Hepatocyte (in vitro differentiated cells): Measurements from ENCODE around the gene JAG2. TPM values are rescaled to one million over a fixed set of nuclear protein-coding genes. Genes with fewer than 3 reads are reported as not detected.

Source experiments
- DNase-seq: peaks from one replicate; pipeline ENCODE4 v3.0.0-alpha.2; 2016; ENCODE audit warnings: low spot score
- H2AFZ ChIP-seq: fragments of 200-600 bp; sonication (generic); 2 replicates; pipeline ENCODE4 v1.6.0; 2016; ENCODE audit warnings: antibody characterized with exemption, mild to moderate bottlenecking
- H3K27ac ChIP-seq: fragments of 200-600 bp; sonication (generic); 2 replicates; pipeline ENCODE4 v1.5.1; 2016; ENCODE audit warnings: mild to moderate bottlenecking
- H3K27me3 ChIP-seq: fragments of 200-600 bp; sonication (generic); 2 replicates; pipeline ENCODE4 v1.6.1; 2016
- H3K36me3 ChIP-seq: fragments of 200-600 bp; sonication (generic); replicated peaks from 2 replicates; pipeline ENCODE4 v1.5.1; 2016; ENCODE audit warnings: low read depth; ENCODE audit not compliant: insufficient read depth
- H3K4me1 ChIP-seq: fragments of 200-600 bp; sonication (generic); 2 replicates; pipeline ENCODE4 v1.5.1; 2016; ENCODE audit warnings: mild to moderate bottlenecking, moderate library complexity; ENCODE audit not compliant: insufficient read depth
- H3K4me2 ChIP-seq: fragments of 200-600 bp; sonication (generic); 2 replicates; pipeline ENCODE4 v1.6.0; 2016
- H3K4me3 ChIP-seq: fragments of 200-600 bp; sonication (generic); 2 replicates; pipeline ENCODE4 v1.5.1; 2016; ENCODE audit warnings: mild to moderate bottlenecking
- H3K79me2 ChIP-seq: fragments of 200-600 bp; sonication (generic); 2 replicates; pipeline ENCODE4 v1.6.0; 2017; ENCODE audit warnings: mild to moderate bottlenecking
- H3K9me2 ChIP-seq: fragments of 200-600 bp; sonication (generic); replicated peaks from 2 replicates; pipeline ENCODE4 v1.6.0; 2017; ENCODE audit warnings: mild to moderate bottlenecking; ENCODE audit not compliant: insufficient read depth
- H3K9me3 ChIP-seq: fragments of 200-600 bp; sonication (generic); 2 replicates; pipeline ENCODE4 v1.5.1; 2016; ENCODE audit warnings: low read depth, mild to moderate bottlenecking
- H4K20me1 ChIP-seq: fragments of 200-600 bp; sonication (generic); 2 replicates; pipeline ENCODE4 v1.6.0; 2016; ENCODE audit warnings: mild to moderate bottlenecking; ENCODE audit not compliant: insufficient read depth, poor library complexity, severe bottlenecking
- EZH2 ChIP-seq: fragments of 200-600 bp; sonication (generic); IDR thresholded peaks from 2 replicates; pipeline ENCODE4 v1.6.1; 2016; ENCODE audit warnings: antibody characterized with exemption, mild to moderate bottlenecking, borderline replicate concordance
- EZH2phosphoT487 ChIP-seq: fragments of 200-600 bp; sonication (generic); IDR thresholded peaks from one replicate; pipeline ENCODE4 v1.6.1; 2018; ENCODE audit warnings: antibody characterized with exemption, mild to moderate bottlenecking, low read depth, moderate library complexity; ENCODE audit not compliant: unreplicated experiment, severe bottlenecking
- WGBS: methylation state at CpG from one replicate; pipeline ENCODE4 v1.1.6; 2016; ENCODE audit warnings: low lambda C conversion rate; ENCODE audit errors: missing lambda C conversion rate; 5-methylcytosine and 5-hydroxymethylcytosine counted together
- polyA plus RNA-seq: library from polyadenylated mRNA; unstranded; fragments of >200 nt; fragmentation: Nextera tagmentation; extraction: Ambion mirVana; gene quantifications from 2 replicates; pipeline ENCODE4 v1.2.1, GENCODE V29; 2016
- total RNA-seq: library from RNA; depleted of rRNA; stranded (reverse); fragments of >200 nt; gene quantifications from 2 replicates; pipeline ENCODE4 v1.2.3, GENCODE V29; 2014
- TF ChIP-seq, protein P1 (sequence below): fragments of 200-600 bp; sonication (generic); IDR thresholded peaks from 2 replicates; pipeline ENCODE4 v1.5.1; 2016; ENCODE audit warnings: antibody characterized with exemption, mild to moderate bottlenecking; ENCODE audit not compliant: poor library complexity

The JAG2 gene
- total RNA-seq (2.0 and 6.1 TPM in 2 replicates), polyA plus RNA-seq (4.1 and 4.8 TPM in 2 replicates)

DNA sequence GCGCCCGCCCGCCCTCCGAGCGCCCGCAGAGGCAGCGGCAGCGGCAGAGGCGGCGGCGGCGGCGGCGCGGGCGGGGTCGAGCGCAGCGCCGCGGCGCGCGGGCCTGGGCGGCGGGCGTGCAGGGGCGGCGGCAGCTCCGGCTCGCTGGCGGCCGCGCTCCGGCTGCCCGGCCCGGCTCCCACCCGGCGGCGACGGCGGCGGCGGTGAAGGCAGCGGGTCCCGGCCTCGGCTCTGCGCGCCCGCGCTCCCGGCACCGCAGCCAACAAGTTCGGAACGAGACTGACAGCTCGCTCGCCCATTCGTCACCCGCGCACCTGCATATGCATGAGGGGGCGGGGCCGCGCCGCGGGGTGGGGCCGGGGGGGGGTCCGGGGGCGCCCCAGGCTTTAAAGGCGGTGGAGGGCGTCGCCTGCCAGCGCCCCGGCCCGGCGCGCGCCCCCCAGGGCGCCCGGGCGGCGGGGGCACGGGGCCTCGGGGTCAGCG, at the start of gene JAG2:
Gene JAG2 (minus strand): TSS at position 281 of the 483 bp plus-strand sequence. CDS start 356 bp downstream, outside the sequence.
- DNase-seq, result peak; percentile 56
- TF ChIP-seq EZH2 (no peak), EZH2phosphoT487 (no peak)
- TF ChIP-seq, protein P1, sequence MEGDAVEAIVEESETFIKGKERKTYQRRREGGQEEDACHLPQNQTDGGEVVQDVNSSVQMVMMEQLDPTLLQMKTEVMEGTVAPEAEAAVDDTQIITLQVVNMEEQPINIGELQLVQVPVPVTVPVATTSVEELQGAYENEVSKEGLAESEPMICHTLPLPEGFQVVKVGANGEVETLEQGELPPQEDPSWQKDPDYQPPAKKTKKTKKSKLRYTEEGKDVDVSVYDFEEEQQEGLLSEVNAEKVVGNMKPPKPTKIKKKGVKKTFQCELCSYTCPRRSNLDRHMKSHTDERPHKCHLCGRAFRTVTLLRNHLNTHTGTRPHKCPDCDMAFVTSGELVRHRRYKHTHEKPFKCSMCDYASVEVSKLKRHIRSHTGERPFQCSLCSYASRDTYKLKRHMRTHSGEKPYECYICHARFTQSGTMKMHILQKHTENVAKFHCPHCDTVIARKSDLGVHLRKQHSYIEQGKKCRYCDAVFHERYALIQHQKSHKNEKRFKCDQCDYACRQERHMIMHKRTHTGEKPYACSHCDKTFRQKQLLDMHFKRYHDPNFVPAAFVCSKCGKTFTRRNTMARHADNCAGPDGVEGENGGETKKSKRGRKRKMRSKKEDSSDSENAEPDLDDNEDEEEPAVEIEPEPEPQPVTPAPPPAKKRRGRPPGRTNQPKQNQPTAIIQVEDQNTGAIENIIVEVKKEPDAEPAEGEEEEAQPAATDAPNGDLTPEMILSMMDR, result no peak
- peak within 1 kb of the TSS; percentile 94 for H3K4me2 ChIP-seq
- WGBS, result 0% methylated on average over 15 of the region's 84 CpGs
- no peaks in the 10 kb centered on the region for H3K36me3 ChIP-seq
- no peaks in the 10 kb centered on the region for H4K20me1 ChIP-seq
- H3K4me1 ChIP-seq, result peaks cover 5% of the 10 kb centered on the region
- no peak within 1 kb of the TSS for H2AFZ ChIP-seq
- H3K27ac ChIP-seq, result no peak within 1 kb of the TSS
- H3K79me2 ChIP-seq, result no peaks in the 10 kb centered on the region
- H3K4me3 ChIP-seq, result peak within 1 kb of the TSS; percentile 36
- no peaks in the 10 kb centered on the region for H3K9me2 ChIP-seq
- no peaks in the 10 kb centered on the region for H3K9me3 ChIP-seq
- H3K27me3 ChIP-seq, result peaks cover 21% of the 10 kb centered on the region

DNA sequence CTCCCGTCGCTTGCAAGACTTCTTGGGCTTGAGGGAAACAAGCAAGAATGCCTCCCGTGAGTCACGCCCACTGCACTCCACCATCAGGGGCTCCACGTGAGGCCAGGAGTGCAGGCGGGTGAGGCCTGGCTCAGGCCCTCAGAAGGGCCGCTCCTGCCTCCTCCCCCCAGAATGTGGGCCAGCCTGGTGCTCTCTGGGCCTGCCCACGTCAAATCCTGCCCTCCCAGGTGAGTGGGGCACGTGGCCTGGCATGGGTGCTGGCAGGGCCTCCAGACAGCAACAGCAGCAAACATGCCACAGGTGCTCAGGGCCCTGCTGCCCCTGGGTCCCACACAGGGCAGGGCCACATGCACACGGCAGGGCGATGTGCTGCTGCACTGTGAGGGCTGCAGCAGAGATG, 49.2 kb upstream of the JAG2 start:
- Histone ChIP-seq H3K4me2 (no peak overlapping the region), H3K27me3 (no peaks in the 10 kb centered on the region), H3K36me3 (no peaks in the 10 kb centered on the region), H3K4me1 (no peaks in the 10 kb centered on the region), H2AFZ (no peak overlapping the region), H3K9me2 (no peaks in the 10 kb centered on the region), H3K79me2 (no peaks in the 10 kb centered on the region), H4K20me1 (no peaks in the 10 kb centered on the region), H3K27ac (no peak overlapping the region), H3K9me3 (no peaks in the 10 kb centered on the region), H3K4me3 (no peak overlapping the region)
- WGBS, result 93% methylated on average over 11 of the region's 11 CpGs
- TF ChIP-seq EZH2phosphoT487, result no peak
- TF ChIP-seq EZH2, result no peak
- TF ChIP-seq, protein P1, result no peak
- no peak for DNase-seq

DNA sequence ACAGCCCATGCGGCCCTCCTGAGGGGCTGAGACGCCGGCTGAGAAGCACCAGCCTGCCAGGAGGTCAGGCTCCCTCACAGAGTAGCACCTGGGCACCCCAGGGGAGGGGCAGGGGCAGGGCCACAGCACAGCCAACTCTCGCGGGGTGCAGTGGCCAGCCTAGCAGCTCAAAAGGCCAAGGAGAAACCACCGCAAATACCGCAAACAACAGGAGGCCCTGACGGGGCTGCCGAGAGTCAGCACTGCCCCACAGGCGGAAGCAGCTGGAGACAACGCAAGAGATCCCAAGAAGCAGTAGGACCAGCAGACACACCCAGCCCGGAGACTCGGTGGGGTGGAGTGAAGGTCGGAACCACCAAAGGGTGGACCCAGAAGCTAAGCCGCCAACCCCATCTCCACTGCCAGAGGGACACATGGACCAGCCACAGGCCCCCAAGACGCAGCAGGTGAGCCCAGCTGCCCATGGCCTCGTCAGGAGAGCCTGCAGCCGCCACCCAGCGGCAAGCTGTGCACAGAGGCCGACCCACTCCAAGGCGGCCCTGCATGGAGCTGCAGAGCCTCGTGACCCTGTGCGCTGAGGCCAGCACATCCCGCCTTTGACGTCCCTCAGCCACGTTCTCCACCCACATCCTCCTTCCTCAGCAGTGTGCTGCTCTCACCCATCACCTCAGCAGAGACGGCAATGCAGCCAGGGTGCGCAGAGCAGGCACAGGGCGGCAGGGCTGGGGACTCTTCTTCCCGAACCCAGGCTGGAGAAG, 48.1 kb upstream of the JAG2 start:
- Histone ChIP-seq H2AFZ (no peak overlapping the region), H3K79me2 (no peaks in the 10 kb centered on the region), H3K27me3 (no peaks in the 10 kb centered on the region), H3K9me2 (no peaks in the 10 kb centered on the region), H3K36me3 (no peaks in the 10 kb centered on the region), H3K9me3 (no peaks in the 10 kb centered on the region), H3K4me1 (no peaks in the 10 kb centered on the region), H3K4me3 (no peak overlapping the region), H3K27ac (no peak overlapping the region), H4K20me1 (no peaks in the 10 kb centered on the region), H3K4me2 (no peak overlapping the region)
- TF ChIP-seq, protein P1, result no peak
- TF ChIP-seq EZH2phosphoT487 (no peak), EZH2 (no peak)
- 97% methylated on average over 29 of the region's 30 CpGs for WGBS
- no peak for DNase-seq
